ENCODE measurements around the gene DNAJB14.
A peak's percentile ranks its signal among the peaks of the same experiment; 100 is the strongest.

DNAJB14 gene

DNA sequence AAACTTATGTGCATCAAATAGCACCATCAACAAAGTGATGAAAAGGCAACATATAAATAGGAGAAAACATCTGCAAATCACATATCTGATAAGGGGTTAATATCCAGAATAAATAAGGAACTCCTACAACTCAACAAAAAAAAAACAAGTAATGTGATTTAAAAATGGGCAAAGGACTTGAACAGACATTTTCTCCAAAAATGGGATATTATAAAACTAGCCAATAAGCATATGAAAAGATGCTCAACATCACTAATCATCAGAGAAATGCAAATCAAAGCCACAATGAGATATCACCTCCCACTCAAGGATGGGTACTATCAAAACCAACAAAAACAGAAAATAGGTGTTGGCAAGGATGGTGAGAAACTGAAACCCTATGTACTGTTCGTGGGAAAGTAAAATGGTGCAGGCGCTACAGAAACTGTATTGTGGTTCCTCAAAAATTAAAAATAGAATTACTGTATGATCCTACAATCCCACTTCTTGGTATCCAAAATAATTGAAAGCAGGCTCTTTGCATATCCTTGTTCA is 2.4 kb downstream of the DNAJB14 start:
- DNase-seq = no peak

DNA sequence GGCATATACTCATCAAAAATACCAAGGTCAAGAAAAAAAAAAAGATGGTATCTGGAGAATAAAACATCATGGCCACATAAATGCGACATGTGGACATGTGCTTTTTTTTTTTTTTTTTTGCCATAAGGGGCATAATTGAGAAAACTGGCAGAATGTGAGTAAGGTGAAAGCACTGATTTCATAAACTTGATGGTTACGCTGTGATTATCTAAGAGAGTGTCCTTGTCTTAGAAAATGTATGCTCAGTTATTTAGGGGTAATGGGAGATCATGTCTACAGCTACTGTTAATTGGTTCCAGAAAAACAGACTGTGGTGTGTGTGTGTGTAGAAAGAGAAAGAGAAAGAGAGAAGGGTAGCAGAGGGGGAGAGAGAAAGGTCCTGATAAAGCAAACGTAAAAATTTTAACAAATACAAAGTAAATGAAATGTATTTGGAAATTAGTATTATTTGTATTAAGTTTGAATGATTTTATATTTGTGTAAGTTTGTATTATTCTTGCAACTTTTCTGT is 8.1 kb downstream of the DNAJB14 start:
- no peak for DNase-seq

DNA sequence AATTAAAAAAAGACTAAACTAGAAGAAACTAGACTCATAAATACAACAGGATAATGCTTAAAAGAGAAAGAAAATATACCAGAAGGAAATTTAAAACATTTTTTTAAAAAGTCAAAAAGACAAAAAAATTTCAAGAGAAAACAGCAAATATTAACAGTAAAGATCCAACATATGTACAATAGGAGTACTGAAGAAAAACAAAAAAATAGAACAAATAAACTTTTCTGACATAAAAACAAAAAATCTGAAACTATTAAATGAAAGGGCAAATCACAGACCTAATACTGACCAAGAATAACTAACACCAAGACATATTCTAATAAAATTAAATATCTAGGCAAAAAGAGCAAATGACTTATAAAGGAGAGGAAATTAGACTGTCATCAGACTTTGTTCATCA is 11.5 kb downstream of the DNAJB14 start:
- no peak for DNase-seq

DNA sequence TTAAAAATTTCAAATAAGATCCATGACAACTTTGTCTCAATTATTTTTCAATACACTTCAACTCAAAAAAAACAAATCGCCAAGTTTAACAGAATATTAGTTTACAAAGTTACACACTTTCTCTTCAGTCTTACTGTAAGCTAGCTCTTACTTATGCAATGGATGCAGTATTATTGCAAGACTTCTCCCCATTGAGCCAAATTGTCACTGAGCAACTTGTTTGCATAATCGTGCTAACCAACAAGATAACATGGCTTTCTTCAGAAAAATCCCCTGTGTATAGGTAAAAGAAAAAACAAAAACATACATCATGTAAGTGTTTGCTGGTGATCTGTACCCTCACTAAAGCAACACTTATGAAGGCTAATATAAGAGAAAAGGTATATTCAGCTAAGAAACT is 18.9 kb downstream of the DNAJB14 start:
- DNase-seq = no peak

DNA sequence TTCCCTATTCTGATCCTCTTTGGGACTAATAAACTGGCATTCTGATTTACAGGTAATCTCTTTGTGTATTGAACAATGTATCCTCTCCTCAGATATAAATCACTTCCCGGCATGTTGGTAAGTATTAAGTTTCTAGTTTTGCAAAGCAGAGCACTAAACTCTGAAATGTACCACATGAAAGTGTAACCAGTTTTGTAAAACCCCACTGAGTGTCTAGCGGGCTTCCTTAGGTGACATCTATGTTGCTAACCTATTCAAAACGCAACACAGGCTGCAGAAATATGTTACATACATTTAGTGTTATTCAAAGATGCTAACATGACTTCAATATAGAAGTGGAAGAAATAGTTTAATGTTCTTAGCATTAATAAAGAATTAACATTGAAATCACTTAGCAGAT is 25.2 kb downstream of the DNAJB14 start:
- no peak for DNase-seq

DNA sequence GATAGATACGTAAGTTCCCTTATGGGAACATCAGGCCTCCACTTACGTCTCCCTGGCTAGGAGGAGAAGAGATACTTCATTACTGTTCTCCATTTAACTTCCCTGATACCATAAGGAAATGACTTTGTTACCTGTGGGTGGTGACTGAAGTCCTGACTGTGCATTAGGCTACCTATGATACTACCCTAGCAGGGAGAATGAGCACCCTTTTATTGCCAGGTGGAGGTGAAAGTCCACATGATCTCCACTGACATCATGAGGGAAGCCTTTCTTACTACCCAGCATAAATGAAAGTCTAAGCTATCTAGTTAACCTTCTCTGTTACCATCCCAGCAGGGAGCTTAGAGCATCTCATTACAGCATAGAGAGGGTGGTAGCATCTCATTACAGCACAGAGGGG is 27.8 kb downstream of the DNAJB14 start:
- DNase-seq = no peak

DNA sequence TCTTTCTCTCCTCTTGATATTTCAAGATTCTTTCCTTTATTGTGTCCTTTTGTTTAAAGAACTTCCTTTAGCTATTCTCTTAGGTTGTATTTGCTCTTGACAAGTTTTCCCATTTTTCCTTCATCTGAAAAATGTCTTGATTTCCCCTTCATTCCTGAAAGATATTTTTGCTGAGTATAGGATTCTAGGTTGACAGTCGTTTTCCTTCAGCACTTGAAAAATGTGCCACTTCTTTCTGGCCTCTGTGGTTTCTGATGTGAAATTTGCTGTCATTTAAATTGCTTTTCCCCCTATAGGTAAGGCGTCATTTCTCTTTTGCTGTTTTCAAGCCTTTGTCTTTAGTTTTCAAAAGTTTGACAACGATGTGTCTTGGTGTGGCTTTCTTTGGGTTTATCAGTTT is 28.8 kb downstream of the DNAJB14 start:
- no peak for DNase-seq

DNA sequence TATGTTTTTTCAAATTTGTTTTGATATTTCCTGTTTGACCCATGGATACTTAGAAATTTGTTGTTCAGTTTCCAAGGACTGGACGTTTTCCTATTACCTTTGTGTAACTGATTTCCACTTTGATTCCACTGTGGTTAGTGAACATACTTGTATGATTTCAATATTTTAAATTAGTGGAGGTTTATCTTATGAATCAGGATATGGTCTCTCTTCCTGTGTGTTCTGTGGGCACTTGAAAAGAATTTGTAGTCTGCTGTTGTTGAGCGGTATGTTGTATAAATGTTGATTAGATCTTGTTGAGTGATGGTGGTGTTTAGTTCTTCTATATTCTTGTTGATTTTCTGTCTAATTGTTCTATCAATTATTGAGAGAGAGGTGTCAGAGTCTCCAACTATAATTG is 31.0 kb downstream of the DNAJB14 start:
- DNase-seq = no peak

DNA sequence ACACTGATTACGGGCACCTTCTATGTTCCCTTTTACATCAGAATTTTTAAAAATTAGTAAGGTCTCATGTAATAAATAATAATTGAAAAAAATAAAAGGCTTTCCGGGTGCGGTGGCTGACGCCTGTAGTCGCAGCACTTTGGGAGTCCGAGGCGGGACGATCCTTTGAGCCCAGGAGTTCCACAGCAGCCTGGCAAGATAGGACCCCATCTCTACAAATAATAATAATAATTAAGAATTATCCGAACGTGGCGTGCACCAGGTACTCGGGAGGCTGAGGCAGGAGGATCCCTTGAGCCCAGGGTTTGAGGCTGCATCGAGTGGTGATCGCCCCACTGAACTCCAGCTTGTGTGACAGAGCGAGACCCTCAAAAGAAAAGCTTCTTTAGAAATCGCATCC is 51.4 kb downstream of the DNAJB14 start:
- no peak for DNase-seq

DNA sequence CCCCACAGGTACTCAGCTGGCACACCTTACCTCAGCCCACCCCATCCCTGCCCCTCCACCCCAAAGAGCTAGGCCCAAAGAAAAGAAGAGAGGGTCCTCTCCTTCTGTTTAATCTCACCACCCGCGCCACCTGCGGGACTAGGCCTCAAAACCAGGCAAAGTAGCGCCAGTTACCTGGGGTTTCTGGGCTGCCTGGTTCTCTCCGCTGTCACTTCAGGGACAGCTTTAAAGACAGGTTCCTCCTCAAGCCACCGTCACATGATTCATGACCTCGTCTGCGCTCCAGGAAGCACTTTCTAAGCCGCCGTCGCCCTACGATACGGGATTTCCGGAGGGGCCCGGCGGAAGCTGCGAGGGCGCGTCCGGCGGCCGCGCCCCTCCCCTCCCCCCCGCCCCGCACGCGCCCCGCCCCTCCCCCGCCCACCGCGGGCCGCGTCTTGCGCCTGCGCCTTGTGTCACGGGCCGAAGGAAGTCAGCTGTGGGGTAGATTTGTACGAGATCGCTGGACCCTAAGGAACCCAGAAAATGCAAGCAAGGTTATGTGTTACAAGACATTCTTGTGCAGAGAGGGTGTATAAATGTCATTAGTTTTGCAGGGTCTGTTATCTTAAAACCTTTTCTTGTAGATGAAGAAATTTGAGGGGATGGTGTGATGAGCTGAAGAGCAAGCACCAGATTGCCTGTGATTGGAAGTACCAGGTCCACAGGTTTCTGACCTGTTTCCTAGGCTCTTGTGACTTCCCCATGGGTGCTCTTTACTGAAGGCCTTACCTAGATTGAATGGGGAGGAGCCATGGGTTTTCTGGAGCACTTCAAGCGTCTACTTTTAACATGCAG is 52.0 kb downstream of the DNAJB14 start, which contains the start of gene LAMTOR3:
Gene LAMTOR3, minus strand, starts transcription at position 267 of the 837 bp plus-strand sequence. CDS start 464 bp downstream, outside the sequence.
- peak; percentile 77 for DNase-seq

DNA sequence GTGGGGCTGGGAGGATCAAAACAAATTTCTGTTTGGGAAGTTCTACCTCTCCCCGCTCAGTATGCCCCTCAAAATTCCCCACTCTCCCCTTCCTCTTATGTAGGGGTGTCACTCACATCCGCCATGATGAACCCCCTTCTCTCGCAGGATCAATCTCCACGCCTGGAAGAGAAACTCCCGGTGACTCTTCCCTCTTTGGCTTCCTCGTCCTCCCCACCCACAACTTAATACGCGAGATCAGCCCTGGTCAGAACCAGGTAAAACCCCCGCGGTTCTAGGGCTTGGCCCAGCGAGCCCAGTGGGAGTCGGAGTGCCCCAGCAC is 52.6 kb downstream of the DNAJB14 start:
- DNase-seq = no peak

DNA sequence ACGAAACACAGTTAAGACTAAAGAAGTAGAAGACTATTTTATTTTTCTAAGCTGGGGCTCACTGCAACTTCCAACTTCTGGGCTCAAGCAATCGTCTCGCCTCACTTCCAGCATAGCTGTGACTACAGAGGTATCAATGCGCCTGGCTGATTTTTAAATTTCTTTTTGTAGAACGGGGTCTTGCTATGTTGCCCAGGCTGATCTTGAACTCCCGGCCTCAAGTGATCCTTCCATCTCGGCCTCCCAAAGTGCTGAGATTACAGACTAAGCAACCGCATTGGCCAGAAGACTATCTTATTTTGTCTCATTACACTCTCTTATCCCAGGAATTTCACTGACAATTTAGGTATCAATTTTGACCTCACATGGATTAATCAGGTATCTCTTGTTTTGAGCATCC is 53.4 kb downstream of the DNAJB14 start:
- no peak for DNase-seq

DNA sequence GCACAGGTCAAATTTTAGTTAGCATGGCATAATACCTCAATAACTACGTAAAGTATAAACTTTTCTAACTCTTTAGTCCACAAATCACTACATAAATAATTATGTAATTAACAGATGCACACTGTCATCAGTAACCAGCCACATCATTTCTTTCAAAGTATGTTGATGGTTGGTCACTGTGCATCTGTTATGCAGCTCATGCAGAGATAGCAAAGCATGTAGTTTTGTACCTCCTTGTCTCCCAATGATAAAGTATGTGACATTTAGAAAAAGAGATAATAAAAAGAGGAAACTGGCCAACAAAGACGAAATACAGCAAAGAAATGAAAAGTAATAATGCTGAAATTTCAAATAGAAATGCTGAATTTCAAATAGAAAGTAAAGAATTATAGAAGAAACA is 55.1 kb downstream of the DNAJB14 start:
- DNase-seq = no peak

DNA sequence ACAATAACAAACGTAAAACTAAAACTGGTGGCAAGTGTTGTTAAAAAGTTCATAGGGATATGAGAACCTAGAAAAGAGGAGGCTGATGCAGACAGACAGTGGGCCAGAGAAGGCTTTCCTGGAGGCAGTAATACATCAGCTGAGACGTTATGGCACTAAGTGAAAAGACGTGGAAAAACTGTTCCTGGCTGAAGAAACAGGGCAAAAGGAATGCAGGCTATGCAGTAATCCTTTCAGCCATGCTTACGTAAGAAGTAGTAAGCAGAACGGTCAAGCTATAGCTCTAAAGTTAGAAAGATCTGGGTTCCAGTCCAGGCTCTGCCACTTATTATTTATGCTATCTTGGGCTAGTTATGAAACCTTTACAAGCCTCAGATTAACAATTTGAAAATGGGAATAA is 58.6 kb downstream of the DNAJB14 start:
- no peak for DNase-seq

DNA sequence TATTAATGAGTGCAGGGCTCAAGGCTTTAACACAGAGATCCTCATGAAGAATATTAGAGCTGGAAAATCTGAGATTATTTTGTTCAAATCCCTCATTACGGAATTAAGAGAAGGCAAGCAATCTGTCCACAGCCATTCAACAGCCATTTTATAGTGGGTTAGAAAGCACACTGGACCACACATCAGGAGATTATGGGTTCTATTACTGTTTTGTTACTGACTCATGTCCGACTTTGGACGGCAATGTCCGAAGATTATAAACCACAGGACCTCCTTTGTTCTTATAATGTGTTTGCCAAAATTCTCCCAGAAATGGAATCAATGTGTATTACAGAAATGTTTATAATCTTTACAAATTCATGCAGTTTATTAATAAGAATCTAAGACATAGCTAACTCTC is 60.3 kb downstream of the DNAJB14 start:
- DNase-seq = no peak

DNA sequence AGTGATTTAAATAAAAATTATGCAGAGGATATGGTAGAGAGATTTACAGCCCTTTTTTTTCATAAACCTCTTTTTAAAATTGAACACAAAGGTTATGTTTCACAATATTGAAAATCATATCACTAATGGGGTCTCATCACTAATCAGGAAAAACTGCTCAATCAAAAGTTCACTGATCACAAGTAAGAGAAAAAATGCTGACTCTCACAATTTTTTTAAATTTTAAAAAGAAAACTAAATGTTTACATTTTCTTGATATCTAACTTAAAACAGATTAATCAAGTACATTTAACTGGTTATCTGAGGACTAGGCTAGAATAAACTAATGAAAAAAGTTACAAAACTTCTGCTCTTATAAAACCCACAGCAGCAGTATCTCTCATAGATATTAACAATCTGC is 60.7 kb downstream of the DNAJB14 start:
- no peak for DNase-seq

DNA sequence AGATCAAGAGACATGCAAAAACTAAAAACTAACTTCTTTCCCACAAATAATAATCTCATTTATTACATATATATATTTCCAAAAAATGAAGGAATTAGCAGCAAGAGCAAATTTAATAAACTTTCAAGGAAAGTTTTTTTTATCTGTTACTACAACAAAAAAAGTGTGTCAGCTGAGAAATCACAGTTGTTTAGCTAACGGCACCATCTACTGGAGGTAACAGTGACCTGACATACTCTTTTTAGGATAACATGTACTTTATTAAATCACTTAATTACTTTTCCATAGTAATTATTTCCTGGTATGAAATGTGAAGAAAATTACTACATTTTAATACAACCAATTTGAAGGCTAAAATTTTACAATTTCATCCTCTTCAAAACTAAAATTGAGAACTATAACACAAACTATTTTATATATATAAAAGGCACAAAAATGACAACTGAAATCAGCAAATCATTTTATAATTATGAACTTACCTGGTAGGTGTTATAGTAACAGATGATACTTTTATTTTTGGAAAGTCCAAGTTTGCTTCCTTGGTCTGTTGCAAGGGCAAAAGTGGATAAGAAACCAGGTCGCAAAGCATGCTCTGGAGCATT is 61.3 kb downstream of the DNAJB14 start:
- DNase-seq = peak; percentile 10

DNA sequence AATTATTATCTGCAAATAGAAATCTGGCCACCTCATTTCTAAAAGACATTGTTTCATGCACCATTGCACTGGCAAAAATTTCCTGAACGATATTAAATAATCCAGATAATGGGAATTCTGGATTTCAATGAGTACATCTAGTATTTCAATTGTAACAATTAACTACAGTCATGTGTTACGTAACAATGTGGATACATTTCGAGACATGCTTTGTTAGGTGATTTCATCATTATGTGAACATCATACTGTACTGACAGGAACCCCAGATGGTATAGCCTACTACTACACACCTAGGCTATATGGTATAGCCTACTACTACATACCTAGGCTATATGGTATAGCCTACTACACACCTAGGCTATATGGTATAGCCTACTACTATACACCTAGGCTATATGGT is 67.0 kb downstream of the DNAJB14 start:
- DNase-seq = no peak

DNA sequence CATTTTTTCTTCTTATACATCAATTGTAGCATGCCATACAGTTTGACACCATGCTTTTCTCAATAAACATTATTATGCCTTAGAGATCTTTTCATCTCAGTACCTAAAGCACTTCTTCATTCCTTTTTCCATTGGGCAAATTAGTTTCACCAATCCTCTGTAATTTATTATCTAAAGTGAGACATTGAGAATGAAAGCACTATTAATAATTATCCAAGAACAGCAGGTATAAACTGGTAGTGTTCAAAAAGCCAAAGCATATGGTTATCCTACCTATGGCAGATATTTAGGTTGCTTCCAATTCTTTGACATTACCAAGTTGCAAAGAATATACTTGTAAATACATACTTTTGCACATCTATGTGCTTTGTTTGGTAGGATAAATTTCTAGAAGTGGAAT is 67.8 kb downstream of the DNAJB14 start:
- no peak for DNase-seq

DNA sequence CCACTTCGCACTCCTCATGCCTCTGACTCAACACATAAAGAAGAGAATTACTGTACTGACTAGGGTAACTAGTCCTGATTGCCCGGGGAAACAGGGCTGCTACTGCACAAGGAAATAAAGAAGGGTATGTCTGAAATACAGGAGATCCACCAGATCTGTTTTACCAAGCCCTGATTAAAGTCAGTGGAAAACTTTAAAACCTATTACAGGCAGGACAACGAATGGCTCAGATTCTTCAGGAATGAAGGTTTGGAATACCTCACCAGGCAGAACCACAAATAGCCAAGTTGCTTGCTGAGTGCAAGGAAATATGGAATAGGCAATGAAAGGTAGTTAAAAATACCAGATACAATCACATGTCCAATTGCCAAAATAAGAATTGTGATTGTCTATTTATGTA is 69.5 kb downstream of the DNAJB14 start:
- DNase-seq = no peak

DNA sequence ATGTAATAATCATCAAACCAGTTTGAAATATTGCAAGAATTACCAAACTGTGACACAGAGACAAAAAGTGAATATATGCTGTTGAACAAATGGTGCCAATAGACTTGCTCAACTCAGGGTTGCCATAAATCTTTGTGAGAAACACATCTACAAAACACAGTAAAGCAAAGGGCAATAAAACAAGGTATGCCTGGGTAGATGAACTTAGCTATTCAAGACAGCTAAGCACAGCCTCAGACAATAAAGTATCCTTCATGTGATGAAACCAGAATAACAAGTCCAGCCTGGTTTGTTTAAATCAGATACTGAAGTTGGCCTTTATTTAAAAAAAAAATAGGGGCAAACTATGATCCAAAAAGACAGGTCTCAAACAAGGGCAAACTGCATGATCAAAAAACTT is 71.3 kb downstream of the DNAJB14 start:
- no peak for DNase-seq

DNA sequence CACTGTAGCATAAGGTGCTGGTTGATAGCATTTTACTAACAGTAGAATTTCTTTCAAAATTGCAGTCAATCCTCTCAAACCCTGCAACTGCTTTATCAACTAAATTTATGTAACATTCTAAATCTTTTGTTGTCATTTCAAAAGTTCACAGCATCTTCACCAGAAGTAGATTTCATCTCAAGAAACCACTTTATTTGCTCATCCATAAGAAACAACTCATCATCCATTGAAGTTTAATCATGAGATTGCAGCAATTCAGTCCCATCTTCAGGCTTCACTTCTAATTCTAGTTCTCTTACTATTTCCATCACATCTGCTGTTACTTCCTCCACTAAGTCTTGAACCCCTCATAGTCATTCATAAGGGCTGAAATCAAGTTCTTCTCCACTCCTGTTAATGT is 73.8 kb downstream of the DNAJB14 start:
- DNase-seq = no peak

DNA sequence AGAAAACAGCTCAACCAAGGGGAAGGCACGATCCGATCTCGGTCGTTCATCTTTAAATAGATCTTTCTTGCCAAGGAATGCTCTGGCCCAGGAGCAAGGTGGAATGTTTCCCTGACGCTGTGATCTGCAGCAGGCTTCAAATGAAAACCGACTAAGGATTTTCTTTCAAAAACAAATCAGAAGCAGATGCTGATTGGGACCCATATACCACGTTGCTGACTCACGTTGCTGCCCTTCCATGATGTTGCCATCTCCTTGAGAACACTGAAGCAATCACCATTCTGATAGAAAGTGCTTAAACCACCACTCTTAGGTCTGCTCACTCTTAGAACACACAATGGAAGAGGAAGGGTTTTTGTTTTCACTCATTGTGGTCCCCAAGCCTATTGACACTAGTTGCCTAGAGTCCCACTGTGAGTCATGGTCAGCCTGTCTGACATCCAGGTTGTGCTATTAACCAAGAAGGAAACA is 78.3 kb downstream of the DNAJB14 start:
- no peak for DNase-seq

DNA sequence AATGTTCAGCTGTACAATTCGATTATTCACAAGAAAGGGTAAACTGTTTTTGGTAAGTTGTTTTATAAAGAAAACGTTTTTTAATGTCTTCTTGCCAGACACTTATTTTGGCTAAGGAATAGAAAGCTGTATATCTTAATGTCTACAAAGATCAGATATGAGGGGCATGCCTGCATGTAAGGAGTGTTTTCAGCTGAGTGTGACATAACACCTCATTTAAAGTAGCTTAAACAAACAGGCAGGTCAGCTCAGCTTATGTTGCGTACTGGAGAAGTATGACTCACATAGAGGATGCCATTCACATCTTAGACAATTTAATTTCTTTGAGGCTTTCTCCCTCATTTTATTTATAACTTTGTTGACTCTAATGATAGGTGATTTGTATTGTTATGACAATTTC is 82.6 kb downstream of the DNAJB14 start:
- DNase-seq = no peak
